Right ventricle myocardium inferior (tissue), 1 donor: ENCODE measurements around the gene PIK3R1. TPM values are rescaled to one million over a fixed set of nuclear protein-coding genes. Genes with fewer than 3 reads are reported as not detected.

Experiments
- ATAC-seq: fragments of 200-7000 bp; cut with Tn5 transposase; one replicate; pipeline ENCODE4 v1.9.1; 2020; ENCODE audit warnings: mild to moderate bottlenecking, moderate library complexity
- DNase-seq: peaks from one replicate; pipeline ENCODE4 v3.0.0; 2021; ENCODE audit errors: missing footprints
- intact Hi-C: fragments of 100-400 bp; cut with DNase I; formaldehyde crosslinking; loops from one replicate; pipeline ENCODE4 v1.11.0; 2022
- total RNA-seq: library from RNA; stranded (reverse); fragmentation: NEBNext Ultra II Directional; extraction: Animal tissue kit (Norgen Biotek cat#: 25700); gene quantifications from one replicate; pipeline ENCODE4 v1.2.1, GENCODE V29; 2021
- donor health status: DM: no; HTN: yes; CAD: no; lungs with severe emphysema.

The PIK3R1 gene
- total RNA-seq, 1 donor from 2014 or later, result 113 TPM

- intact Hi-C loops, result no loop called here
- DNase-seq (no peak), ATAC-seq (no peak)
These were observed 134.6 kb downstream of the PIK3R1 start for GRCh38 chr5:68350176-68350575.
